Suprapubic skin (tissue), 4 donors: ENCODE measurements around the gene TRIM43.
"Not testable (repeated sequence)": the region's sequence is repeated elsewhere in the genome, so short reads cannot be mapped to it uniquely, and the experiment has no call there.

ENCODE experiments used
- POLR2A ChIP-seq, 2 donors: fragments of 450-650 bp; IDR thresholded peaks; one replicate each; pipeline ENCODE4 v1.6.1; 2017; ENCODE audit warnings: antibody characterized with exemption in 2 of 2, mild to moderate bottlenecking in 2 of 2, moderate library complexity in 2 of 2
- POLR2AphosphoS5 ChIP-seq, 3 donors: sonication (generic); formaldehyde crosslinking; IDR thresholded peaks; one replicate each; pipeline ENCODE4 v1.6.1; 2017; ENCODE audit warnings: antibody characterized with exemption in 3 of 3
- TF ChIP-seq, protein P1 (sequence below), 2 donors: fragments of 200-600 bp in 1 of 2; fragments of 450-650 bp in 1 of 2; sonication (generic) in 1 of 2; IDR thresholded peaks; one replicate each; pipeline ENCODE4 v1.5.1; 2016 to 2019; ENCODE audit warnings: antibody characterized with exemption in 2 of 2, mild to moderate bottlenecking in 1 of 2, moderate library complexity in 1 of 2

DNA sequence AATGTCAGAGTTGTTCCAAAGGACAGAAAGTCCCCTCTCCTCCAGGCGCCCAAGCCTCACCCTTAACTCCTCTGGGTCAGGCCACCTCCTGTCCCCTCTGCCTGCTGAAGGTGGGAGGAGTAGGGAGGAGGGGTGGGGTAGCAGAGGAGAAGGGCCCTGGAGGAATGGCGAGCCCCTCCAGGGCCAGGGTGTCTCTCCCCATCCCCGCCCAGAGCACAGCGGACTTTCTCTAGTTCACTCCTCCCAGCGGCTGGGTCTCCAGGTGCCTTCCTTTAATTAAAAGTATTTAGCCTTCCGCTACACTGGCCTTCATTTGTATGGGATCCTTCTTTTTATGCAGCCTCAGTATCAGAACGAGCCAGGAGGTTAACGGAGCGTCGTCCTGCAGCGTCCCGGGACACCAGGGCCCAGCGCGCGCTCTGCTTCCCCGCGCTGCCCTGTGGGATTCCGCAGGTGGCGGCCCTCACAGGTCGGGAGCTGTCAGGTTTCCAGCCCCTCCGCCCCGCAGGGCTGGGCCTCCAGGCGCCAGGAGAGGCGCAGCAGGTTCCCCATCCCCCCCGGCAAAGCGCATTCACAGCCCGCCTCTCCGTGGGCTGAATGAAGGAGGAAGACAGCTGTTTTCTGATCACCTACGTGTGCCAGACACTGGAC lies 57.2 kb downstream of the TRIM43 start:
- TF ChIP-seq, protein P1, sequence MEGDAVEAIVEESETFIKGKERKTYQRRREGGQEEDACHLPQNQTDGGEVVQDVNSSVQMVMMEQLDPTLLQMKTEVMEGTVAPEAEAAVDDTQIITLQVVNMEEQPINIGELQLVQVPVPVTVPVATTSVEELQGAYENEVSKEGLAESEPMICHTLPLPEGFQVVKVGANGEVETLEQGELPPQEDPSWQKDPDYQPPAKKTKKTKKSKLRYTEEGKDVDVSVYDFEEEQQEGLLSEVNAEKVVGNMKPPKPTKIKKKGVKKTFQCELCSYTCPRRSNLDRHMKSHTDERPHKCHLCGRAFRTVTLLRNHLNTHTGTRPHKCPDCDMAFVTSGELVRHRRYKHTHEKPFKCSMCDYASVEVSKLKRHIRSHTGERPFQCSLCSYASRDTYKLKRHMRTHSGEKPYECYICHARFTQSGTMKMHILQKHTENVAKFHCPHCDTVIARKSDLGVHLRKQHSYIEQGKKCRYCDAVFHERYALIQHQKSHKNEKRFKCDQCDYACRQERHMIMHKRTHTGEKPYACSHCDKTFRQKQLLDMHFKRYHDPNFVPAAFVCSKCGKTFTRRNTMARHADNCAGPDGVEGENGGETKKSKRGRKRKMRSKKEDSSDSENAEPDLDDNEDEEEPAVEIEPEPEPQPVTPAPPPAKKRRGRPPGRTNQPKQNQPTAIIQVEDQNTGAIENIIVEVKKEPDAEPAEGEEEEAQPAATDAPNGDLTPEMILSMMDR (IDR thresholded peaks at IDR 0.05) = not testable (repeated sequence)
- not testable (repeated sequence) for TF ChIP-seq POLR2AphosphoS5, POLR2A (IDR thresholded peaks at IDR 0.05)
